Neural crest cell (in vitro differentiated cells): Measurements from ENCODE around the gene FLVCR1. TPM values are rescaled to one million over a fixed set of nuclear protein-coding genes. Genes with fewer than 3 reads are reported as not detected.
"Not testable (repeated sequence)": the region's sequence is repeated elsewhere in the genome, so short reads cannot be mapped to it uniquely, and the experiment has no call there.

ENCODE experiments used
- DNase-seq: peaks from one replicate; pipeline ENCODE4 v3.0.0; 2021; ENCODE audit warnings: low read depth, mixed read lengths, low spot score
- H3K27ac Mint-ChIP-seq: one replicate; pipeline ENCODE4 v1.8.0; 2021; ENCODE audit warnings: mild to moderate bottlenecking, mixed read lengths; ENCODE audit not compliant: unreplicated experiment
- H3K27me3 Mint-ChIP-seq: 2 replicates; pipeline ENCODE4 v1.8.0; 2021; ENCODE audit warnings: low read depth, mild to moderate bottlenecking, mixed read lengths
- H3K36me3 Mint-ChIP-seq: 2 replicates; pipeline ENCODE4 v1.8.0; 2021; ENCODE audit warnings: low read depth, mild to moderate bottlenecking, mixed read lengths
- H3K4me1 Mint-ChIP-seq: 2 replicates; pipeline ENCODE4 v1.8.0; 2021; ENCODE audit warnings: mixed read lengths
- H3K4me3 Mint-ChIP-seq: one replicate; pipeline ENCODE4 v1.8.0; 2021; ENCODE audit warnings: mild to moderate bottlenecking, mixed read lengths
- H3K9me3 Mint-ChIP-seq: 2 replicates; pipeline ENCODE4 v1.8.0; 2021; ENCODE audit warnings: mixed read lengths
- CTCF ChIP-seq: fragments of 200-600 bp; sonication (generic); conservative IDR thresholded peaks from 2 replicates; pipeline ENCODE4 v1.5.0; 2021; ENCODE audit warnings: antibody characterized with exemption, mild to moderate bottlenecking
- total RNA-seq: library from RNA; stranded (reverse); gene quantifications from 2 replicates; pipeline ENCODE4 v1.2.1, GENCODE V29; 2021

FLVCR1 gene
- total RNA-seq, 1 donor from 2014 or later: 31.4 TPM

- Mint-ChIP-seq H3K36me3 (peaks cover 43% of the 10 kb centered on the region), H3K9me3 (peaks cover 28% of the 10 kb centered on the region), H3K27me3 (peaks cover 2% of the 10 kb centered on the region), H3K4me1 (no peaks in the 10 kb centered on the region), H3K27ac (no peak overlapping the region), H3K4me3 (no peak overlapping the region)
- no peak for DNase-seq
- TF ChIP-seq CTCF: no peak
Measured at GRCh38 chr1:212902054-212902453, 44.0 kb downstream of the FLVCR1 start.

DNA sequence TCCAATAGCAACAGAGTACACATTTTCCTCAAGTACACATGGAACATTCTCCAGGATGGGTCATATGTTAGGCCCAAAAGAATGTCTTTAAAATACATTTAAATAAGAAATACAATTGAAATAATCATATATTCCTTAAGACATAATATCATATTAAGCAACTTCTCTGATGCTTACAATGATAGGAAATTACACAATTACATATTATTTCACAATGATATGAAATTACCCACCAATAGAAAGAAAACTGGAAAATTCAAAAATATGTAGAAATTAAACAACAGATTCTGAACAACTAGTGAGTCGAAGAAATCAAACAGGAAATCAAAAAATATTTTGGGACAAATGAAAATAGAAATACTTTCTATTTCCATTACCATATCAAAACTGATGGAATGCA is 45.6 kb downstream of the FLVCR1 start:
- peaks cover 33% of the 10 kb centered on the region for H3K36me3 Mint-ChIP-seq
- no peak overlapping the region for H3K4me3 Mint-ChIP-seq
- peaks cover 10% of the 10 kb centered on the region for H3K27me3 Mint-ChIP-seq
- TF ChIP-seq CTCF: no peak
- no peak for DNase-seq
- H3K9me3 Mint-ChIP-seq: peaks cover 24% of the 10 kb centered on the region
- no peaks in the 10 kb centered on the region for H3K4me1 Mint-ChIP-seq
- H3K27ac Mint-ChIP-seq: no peak overlapping the region

DNA sequence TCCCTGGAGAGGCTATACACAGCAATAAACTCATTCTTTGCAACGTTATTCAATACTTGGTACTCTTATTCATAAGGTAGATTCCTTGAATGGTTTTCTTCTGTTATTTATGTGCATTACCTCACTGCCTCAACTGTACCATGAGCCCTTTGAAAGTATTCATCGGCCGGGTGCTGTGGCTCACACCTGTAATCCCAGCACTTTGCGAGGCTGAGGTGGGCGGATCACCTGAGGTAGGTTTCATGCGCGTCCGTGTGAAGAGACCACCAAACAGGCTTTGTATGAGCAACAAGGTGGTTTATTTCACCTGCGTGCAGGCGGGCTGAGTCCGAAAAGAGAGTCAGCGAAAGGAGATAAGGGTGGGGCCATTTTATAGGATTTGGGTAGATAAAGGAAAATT is 50.0 kb downstream of the FLVCR1 start:
- H3K27me3 Mint-ChIP-seq: peaks cover 44% of the 10 kb centered on the region
- H3K36me3 Mint-ChIP-seq, H3K4me1 Mint-ChIP-seq, H3K27ac Mint-ChIP-seq, DNase-seq, H3K4me3 Mint-ChIP-seq: not testable (repeated sequence)
- H3K9me3 Mint-ChIP-seq: peaks cover 10% of the 10 kb centered on the region

GRCh38 chr1:212908971-212909370 is 50.9 kb downstream of the FLVCR1 start:
- Mint-ChIP-seq H3K4me3 (no peak overlapping the region), H3K4me1 (no peaks in the 10 kb centered on the region), H3K27me3 (peaks cover 51% of the 10 kb centered on the region), H3K9me3 (peaks cover 8% of the 10 kb centered on the region), H3K27ac (no peak overlapping the region), H3K36me3 (peaks cover 3% of the 10 kb centered on the region)
- TF ChIP-seq CTCF: no peak
- DNase-seq: no peak

DNA sequence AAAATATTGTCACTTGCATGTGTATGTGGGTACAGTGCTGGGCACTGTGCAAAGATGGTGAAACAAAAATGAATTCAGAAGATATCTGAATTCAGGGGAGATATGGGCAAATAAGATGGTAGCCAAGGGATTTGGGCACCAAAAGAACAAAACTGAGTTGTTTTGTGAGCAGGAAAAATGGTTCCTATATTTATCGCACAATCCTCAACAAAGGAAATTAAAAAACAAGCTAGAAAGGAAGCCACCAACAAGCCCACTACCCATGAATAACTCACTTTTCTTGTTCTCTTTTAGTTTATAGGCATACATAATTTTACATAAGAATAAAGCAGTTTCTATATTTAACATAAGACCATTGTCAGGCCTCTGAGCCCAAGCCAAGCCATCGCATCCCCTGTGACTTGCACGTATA is 51.6 kb downstream of the FLVCR1 start:
- H3K27ac Mint-ChIP-seq: no peak overlapping the region
- H3K36me3 Mint-ChIP-seq: peaks cover 2% of the 10 kb centered on the region
- H3K4me1 Mint-ChIP-seq: peaks cover 4% of the 10 kb centered on the region
- H3K27me3 Mint-ChIP-seq: peaks cover 56% of the 10 kb centered on the region
- no peak for TF ChIP-seq CTCF
- H3K4me3 Mint-ChIP-seq: no peak overlapping the region
- H3K9me3 Mint-ChIP-seq: peaks cover 7% of the 10 kb centered on the region
- no peak for DNase-seq

DNA sequence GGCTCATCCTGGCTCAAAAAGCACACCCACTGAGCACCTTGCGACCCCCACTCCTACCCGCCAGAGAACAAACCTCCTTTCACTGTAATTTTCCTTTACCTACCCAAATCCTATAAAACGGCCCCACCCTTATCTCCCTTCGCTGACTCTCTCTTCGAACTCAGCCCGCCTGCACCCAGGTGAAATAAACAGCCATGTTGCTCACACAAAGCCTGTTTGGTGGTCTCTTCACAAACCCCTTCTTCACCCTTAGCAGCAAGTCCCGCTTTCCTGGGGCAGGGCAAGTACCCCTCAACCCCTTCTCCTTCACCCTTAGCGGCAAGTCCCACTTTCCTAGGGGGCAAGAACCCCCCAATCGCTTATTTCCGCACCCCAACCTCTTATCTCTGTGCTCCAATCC is 52.1 kb downstream of the FLVCR1 start:
- H3K9me3 Mint-ChIP-seq, H3K4me1 Mint-ChIP-seq, H3K36me3 Mint-ChIP-seq, DNase-seq, H3K4me3 Mint-ChIP-seq, H3K27ac Mint-ChIP-seq: not testable (repeated sequence)
- peaks cover 54% of the 10 kb centered on the region for H3K27me3 Mint-ChIP-seq

DNA sequence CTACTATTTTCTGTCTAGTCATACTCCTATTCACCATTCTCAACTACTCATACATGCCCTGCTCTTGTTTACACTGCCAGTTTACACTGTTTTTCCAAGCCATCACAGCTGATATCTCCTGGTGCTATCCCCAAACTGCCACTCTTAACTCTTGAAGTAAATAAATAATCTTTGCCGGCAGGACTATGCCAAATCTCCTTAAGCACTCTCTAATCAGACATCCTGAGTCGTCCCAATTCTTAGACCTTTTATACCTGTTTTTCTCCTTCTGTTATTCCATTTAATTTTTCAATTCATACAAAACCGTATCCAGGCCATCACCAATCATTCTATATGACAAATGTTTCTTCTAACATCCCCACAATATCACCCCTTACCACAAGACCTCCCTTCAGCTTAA is 55.6 kb downstream of the FLVCR1 start:
- H3K27me3 Mint-ChIP-seq: peaks cover 47% of the 10 kb centered on the region
- not testable (repeated sequence) for H3K4me3 Mint-ChIP-seq, H3K9me3 Mint-ChIP-seq, H3K36me3 Mint-ChIP-seq, DNase-seq, H3K27ac Mint-ChIP-seq
- peaks cover 30% of the 10 kb centered on the region for H3K4me1 Mint-ChIP-seq

DNA sequence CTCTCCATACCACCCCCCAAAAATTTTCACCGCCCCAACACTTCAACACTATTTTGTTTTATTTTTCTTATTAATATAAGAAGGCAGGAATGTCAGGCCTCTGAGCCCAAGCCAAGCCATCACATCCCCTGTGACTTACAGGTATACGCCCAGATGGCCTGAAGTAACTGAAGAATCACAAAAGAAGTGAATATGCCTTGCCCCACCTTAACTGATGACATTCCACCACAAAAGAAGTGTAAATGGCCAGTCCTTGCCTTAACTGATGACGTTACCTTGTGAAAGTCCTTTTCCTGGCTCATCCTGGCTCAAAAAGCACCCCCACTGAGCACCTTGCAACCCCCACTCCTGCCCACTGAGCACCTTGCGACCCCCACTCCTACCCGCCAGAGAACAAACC is 56.0 kb downstream of the FLVCR1 start:
- not testable (repeated sequence) for DNase-seq, H3K4me3 Mint-ChIP-seq, H3K27ac Mint-ChIP-seq, H3K9me3 Mint-ChIP-seq, H3K36me3 Mint-ChIP-seq
- Mint-ChIP-seq H3K4me1 (peaks cover 30% of the 10 kb centered on the region), H3K27me3 (peaks cover 47% of the 10 kb centered on the region)
